Left lung (tissue), 10 donors: Measurements from ENCODE around the gene RANBP9. TPM values are rescaled to one million over a fixed set of nuclear protein-coding genes. Genes with fewer than 3 reads are reported as not detected.

ENCODE experiments used
- ATAC-seq: fragments of 200-7000 bp; cut with Tn5 transposase; one replicate; pipeline ENCODE4 v1.9.1; 2020; ENCODE audit warnings: moderate library complexity
- DNase-seq, 4 donors: peaks; one replicate each; pipeline ENCODE4 v3.0.0-alpha.2; 2013 to 2020
- H3K27ac ChIP-seq, 2 donors: fragments of 200-600 bp; sonication (generic) in 1 of 2; one replicate each; pipeline versions ENCODE4 v1.5.0 to v1.8.0; 2020 to 2021
- H3K27me3 ChIP-seq, 2 donors: fragments of 200-600 bp; sonication (generic) in 1 of 2; one replicate each; pipeline versions ENCODE4 v1.5.0 to v1.8.0; 2020 to 2021
- H3K36me3 ChIP-seq, 2 donors: fragments of 200-600 bp; sonication (generic) in 1 of 2; one replicate each; pipeline versions ENCODE4 v1.5.0 to v1.8.0; 2020 to 2021
- H3K4me1 ChIP-seq, 2 donors: fragments of 200-600 bp; one replicate each; pipeline ENCODE4 v1.8.0; 2021
- H3K4me3 ChIP-seq, 2 donors: fragments of 200-600 bp; sonication (generic) in 1 of 2; one replicate each; pipeline versions ENCODE4 v1.5.0 to v1.8.0; 2020 to 2021; ENCODE audit warnings: mild to moderate bottlenecking in 1 of 2
- H3K9me3 ChIP-seq, 2 donors: fragments of 200-600 bp; sonication (generic) in 1 of 2; one replicate each; pipeline versions ENCODE4 v1.5.0 to v1.8.0; 2020 to 2021
- CTCF ChIP-seq, 2 donors: fragments of 200-600 bp; sonication (generic) in 1 of 2; IDR thresholded peaks; one replicate each; pipeline versions ENCODE4 v1.5.0 to v1.8.0; 2021; ENCODE audit warnings: antibody characterized with exemption in 2 of 2
- intact Hi-C, 2 donors: fragments of 100-400 bp; cut with DNase I; formaldehyde crosslinking; loops; one replicate each; pipeline versions ENCODE4 v1.11.2 to v1.14.2; 2022
- polyA plus RNA-seq, 6 donors: library from polyadenylated mRNA; unstranded; fragments of 120-200 nt; gene quantifications; one replicate each; pipeline ENCODE4 v1.2.1, GENCODE V29; 2013; ENCODE audit not compliant: insufficient read length in 6 of 6
- total RNA-seq, 2 donors: library from RNA; stranded (reverse); fragmentation: NEBNext Ultra II Directional; extraction: Animal tissue kit (Norgen Biotek cat#: 25700); gene quantifications; one replicate each; pipeline ENCODE4 v1.2.1, GENCODE V29; 2021
- donor health status: DM: no; HTN: yes; CAD: no.
- donor health status: DM: no; HTN: no; CAD: no.

Gene RANBP9
- total and polyA plus RNA-seq, 8 donors: 34.9 to 49.4 (median 45.1) TPM

GRCh38 chr6:13712599-13712898 lies 914 bp upstream of the RANBP9 start:
- Histone ChIP-seq H3K36me3 (no peaks in the 10 kb centered on the region), H3K4me1 (peaks cover 12 to 34% of the 10 kb centered on the region in 2 donors), H3K27ac (peak overlapping the region; percentile 97 to 98), H3K9me3 (peaks cover 0 to under 1% of the 10 kb centered on the region in 2 donors), H3K27me3 (no peaks in the 10 kb centered on the region), H3K4me3 (peak overlapping the region; percentile 44 to 86)
- no peak for TF ChIP-seq CTCF (IDR thresholded peaks at IDR 0.05)
- DNase-seq (peak in 1 of 4 donors; percentile 45), ATAC-seq (no peak)
- intact Hi-C loops: no loop called here

GRCh38 chr6:13711324-13711732 lies 307 bp downstream of the RANBP9 start:
- peak in 1 of 4 donors; percentile 94 for DNase-seq
- ATAC-seq: no peak
- intact Hi-C loops: no loop called here
- peak in 1 of 2 donors; percentile 10 for TF ChIP-seq CTCF (IDR thresholded peaks at IDR 0.05)
- no peaks in the 10 kb centered on the region for H3K36me3 ChIP-seq
- H3K9me3 ChIP-seq: no peaks in the 10 kb centered on the region
- H3K27ac ChIP-seq: peak overlapping the region; percentile 97 to 98
- peak overlapping the region; percentile 58 to 86 for H3K4me3 ChIP-seq
- peaks cover 12 to 40% of the 10 kb centered on the region in 2 donors for H3K4me1 ChIP-seq
- H3K27me3 ChIP-seq: no peaks in the 10 kb centered on the region

- H3K9me3 ChIP-seq: no peaks in the 10 kb centered on the region
- H3K4me1 ChIP-seq: peaks cover 12 to 40% of the 10 kb centered on the region in 2 donors
- peak; percentile 51 for ATAC-seq
- DNase-seq: peak; percentile 45 to 91 (median 60)
- intact Hi-C loops: no loop called here
- peak overlapping the region; percentile 74 to 86 for H3K4me3 ChIP-seq
- no peaks in the 10 kb centered on the region for H3K36me3 ChIP-seq
- no peak for TF ChIP-seq CTCF (IDR thresholded peaks at IDR 0.05)
- no peaks in the 10 kb centered on the region for H3K27me3 ChIP-seq
- H3K27ac ChIP-seq: peak overlapping the region; percentile 97 to 98
Measured at GRCh38 chr6:13710552-13711323, 897 bp downstream of the RANBP9 start.

DNA sequence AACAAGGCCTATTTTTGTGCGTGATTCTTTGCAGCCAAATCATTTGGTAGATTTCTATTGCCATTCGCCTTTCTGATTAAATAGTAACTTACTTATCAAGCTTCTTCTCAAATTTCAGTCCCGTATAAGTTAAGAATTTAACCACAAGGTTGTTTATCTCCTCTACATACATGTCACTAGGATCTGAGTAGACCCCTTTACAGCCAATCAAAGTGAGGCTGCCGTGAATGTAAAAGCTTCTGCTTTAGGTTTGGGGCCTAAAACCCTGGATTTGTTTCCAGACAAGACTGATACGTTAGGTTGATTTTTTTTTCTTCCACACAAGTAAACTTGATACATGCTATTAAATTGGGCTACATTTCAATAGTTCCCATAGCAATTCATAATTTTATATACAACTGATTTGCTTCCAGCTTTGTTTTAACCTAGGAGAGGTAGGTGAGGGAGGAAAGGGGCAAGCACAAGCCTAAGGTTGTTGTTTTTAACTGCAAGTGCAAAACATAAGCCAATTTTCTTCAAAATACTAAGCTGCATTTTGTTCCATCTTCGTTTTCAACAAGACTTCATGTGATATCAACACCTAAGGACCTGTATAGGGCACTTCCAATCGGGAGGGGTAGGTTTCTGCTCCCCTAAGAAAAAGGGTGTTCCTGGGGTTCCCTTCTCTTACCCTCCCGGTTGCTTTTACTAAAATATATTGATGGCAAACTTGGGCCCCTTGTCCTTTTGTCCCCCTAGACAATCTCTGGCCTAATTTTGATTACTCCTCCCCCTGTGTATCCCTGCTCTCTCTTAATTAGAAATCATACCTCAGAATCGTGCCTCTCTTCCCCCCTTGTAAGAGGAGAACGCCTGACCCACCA lies 1.7 kb downstream of the RANBP9 start:
- ATAC-seq (peak; percentile 8), DNase-seq (peak in 2 of 4 donors; percentile 29 to 52)
- intact Hi-C loops: no loop called here
- Histone ChIP-seq H3K4me3 (peak overlapping the region; percentile 74 to 86), H3K27ac (peak overlapping the region; percentile 97 to 98), H3K4me1 (peaks cover 12 to 40% of the 10 kb centered on the region in 2 donors), H3K9me3 (no peaks in the 10 kb centered on the region), H3K36me3 (no peaks in the 10 kb centered on the region), H3K27me3 (no peaks in the 10 kb centered on the region)
- TF ChIP-seq CTCF (IDR thresholded peaks at IDR 0.05): no peak

DNA sequence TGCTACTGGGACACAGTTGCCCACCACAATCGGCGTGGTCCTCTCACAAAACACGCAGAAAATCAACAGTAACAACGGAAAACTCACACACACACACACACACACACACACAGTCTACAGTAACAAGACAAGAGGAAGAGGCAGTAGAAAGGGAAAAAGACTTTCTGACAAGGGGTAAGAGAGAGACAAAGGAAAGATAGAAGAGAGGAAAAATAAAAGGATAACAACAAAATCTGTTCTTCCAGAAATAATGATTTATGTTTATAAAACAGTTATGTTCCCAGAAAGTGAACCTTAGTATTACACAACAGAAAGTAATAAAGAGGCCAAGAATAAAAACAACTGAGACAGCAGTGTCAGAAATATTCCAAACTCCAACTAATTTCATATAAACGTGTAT lies 2.9 kb downstream of the RANBP9 start:
- Histone ChIP-seq H3K4me1 (peaks cover 12 to 51% of the 10 kb centered on the region in 2 donors), H3K9me3 (no peaks in the 10 kb centered on the region), H3K4me3 (peak overlapping the region; percentile 74 to 86), H3K27me3 (no peaks in the 10 kb centered on the region), H3K36me3 (no peaks in the 10 kb centered on the region), H3K27ac (peak overlapping the region in 1 of 2 donors; percentile 97)
- ATAC-seq (no peak), DNase-seq (no peak)
- no peak for TF ChIP-seq CTCF (IDR thresholded peaks at IDR 0.05)
- intact Hi-C loops: no loop called here
